Endodermal cell (in vitro differentiated cells): ENCODE measurements around the gene RFLNA. TPM values are rescaled to one million over a fixed set of nuclear protein-coding genes. Genes with fewer than 3 reads are reported as not detected.
A peak's percentile ranks its signal among the peaks of the same experiment; 100 is the strongest.

Source experiments
- DNase-seq: peaks from one replicate; pipeline ENCODE4 v3.0.0-alpha.2; 2017
- H3K27ac ChIP-seq: 2 replicates; pipeline ENCODE4 v1.5.1; 2013; ENCODE audit warnings: mild to moderate bottlenecking, low read depth, low read length, moderate library complexity
- H3K27me3 ChIP-seq: 2 replicates; pipeline ENCODE4 v1.6.1; 2013; ENCODE audit warnings: mild to moderate bottlenecking, low read length, moderate library complexity; ENCODE audit not compliant: insufficient read depth, control insufficient read depth, poor library complexity, severe bottlenecking
- H3K36me3 ChIP-seq: 2 replicates; pipeline ENCODE4 v1.7.0; 2013; ENCODE audit warnings: mild to moderate bottlenecking, low read length, moderate library complexity; ENCODE audit not compliant: control insufficient read depth, insufficient read depth
- H3K4me1 ChIP-seq: one replicate; pipeline ENCODE4 v1.7.0; 2013; ENCODE audit warnings: low read length; ENCODE audit not compliant: control insufficient read depth, insufficient read depth
- H3K4me3 ChIP-seq: 2 replicates; pipeline ENCODE4 v1.5.1; 2013; ENCODE audit warnings: mild to moderate bottlenecking, low read length, moderate library complexity
- H3K9ac ChIP-seq: 2 replicates; pipeline ENCODE4 v1.6.1; 2013; ENCODE audit warnings: mild to moderate bottlenecking, low read length, moderate library complexity; ENCODE audit not compliant: poor library complexity, severe bottlenecking; ENCODE audit errors: extremely low read depth
- H3K9me3 ChIP-seq: 2 replicates; pipeline ENCODE4 v1.6.1; 2013; ENCODE audit warnings: mild to moderate bottlenecking, low read length, moderate library complexity; ENCODE audit not compliant: control insufficient read depth
- H3K27ac Mint-ChIP-seq: 2 replicates; pipeline ENCODE4 v1.8.0; 2020; ENCODE audit warnings: mixed read lengths
- H3K27me3 Mint-ChIP-seq: 2 replicates; pipeline ENCODE4 v1.8.0; 2021; ENCODE audit warnings: mild to moderate bottlenecking, mixed read lengths; ENCODE audit not compliant: insufficient read depth
- H3K36me3 Mint-ChIP-seq: 2 replicates; pipeline ENCODE4 v1.8.0; 2020; ENCODE audit warnings: low read depth, mixed read lengths
- H3K4me1 Mint-ChIP-seq: 2 replicates; pipeline ENCODE4 v1.8.0; 2020; ENCODE audit warnings: mixed read lengths
- H3K4me3 Mint-ChIP-seq: 2 replicates; pipeline ENCODE4 v1.8.0; 2020; ENCODE audit warnings: mild to moderate bottlenecking, moderate library complexity, mixed read lengths
- H3K9me3 Mint-ChIP-seq: 2 replicates; pipeline ENCODE4 v1.8.0; 2020; ENCODE audit warnings: mild to moderate bottlenecking, mixed read lengths
- whole genome bisulfite sequencing, 2 experiments: methylation state at CpG; one replicate each; pipeline versions ENCODE4 v1.1.5 to v1.1.7; 2013; ENCODE audit warnings: missing lambda C conversion rate in 2 of 2, mixed read lengths in 1 of 2; ENCODE audit not compliant: insufficient coverage in 1 of 2, insufficient read length in 1 of 2; 5-methylcytosine and 5-hydroxymethylcytosine counted together
- total RNA-seq, 2 donors: library from RNA; stranded (reverse); fragmentation: NEBNext Ultra II Directional in 1 of 2; extraction: Animal tissue kit (Norgen Biotek cat#: 25700) in 1 of 2; gene quantifications; 2 replicates in 1 of 2; 3 replicates in 1 of 2; pipeline ENCODE4 v1.2.1, GENCODE V29; 2021
- TF ChIP-seq, protein P1 (sequence below): fragments of 200-600 bp; sonication (generic); conservative IDR thresholded peaks from 2 replicates; pipeline ENCODE4 v1.5.0; 2021; ENCODE audit warnings: antibody characterized with exemption, mild to moderate bottlenecking

The RFLNA gene
- total RNA-seq, 2 donors from 2014 or later: 1.2 to 2.0 TPM

DNA sequence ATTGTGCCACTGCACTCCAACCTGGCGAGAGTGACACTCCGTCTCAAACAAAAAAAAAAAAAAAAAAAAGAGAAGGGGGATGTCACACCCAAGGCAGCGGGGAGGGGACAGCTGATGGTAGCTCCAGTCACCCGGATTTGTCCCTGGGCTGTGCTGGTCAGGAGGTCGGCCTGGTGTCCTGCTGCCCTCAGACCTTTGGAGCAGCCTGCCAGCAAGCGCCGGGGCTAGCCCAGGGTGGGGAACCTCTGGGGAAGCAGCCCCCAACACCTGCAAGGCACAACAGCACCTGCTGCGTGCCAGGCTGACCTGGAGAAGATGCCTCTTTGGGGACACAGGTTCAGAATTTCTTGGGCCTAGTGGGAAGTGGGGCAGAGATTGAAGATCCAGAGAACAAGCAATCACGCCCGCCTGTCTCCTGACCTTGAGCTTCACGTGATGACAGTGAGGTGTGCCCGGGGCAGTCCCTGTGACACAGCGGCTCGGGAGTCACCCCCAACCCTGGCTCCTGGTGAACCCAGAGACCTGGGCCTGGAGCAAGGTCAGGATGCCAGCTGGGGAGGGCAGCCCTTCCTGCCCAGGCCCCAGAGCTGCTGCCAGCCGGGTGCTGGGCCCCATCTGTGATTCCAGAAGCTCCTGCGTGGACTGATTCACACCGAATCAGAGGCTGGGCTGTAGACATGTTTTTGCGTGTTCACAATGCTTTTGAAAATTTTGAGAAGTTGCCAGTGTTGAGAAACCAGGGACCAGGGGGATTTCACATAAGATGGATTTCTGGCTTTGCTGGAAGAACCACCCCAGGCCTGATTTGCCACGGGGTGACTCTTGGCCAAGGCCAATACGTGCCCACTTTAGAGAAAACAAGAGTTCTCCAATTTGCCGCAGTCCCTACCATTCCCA is 66.4 kb downstream of the RFLNA start:
- H3K9me3 Mint-ChIP-seq: no peaks in the 10 kb centered on the region
- H3K4me1 ChIP-seq: no peaks in the 10 kb centered on the region
- H3K36me3 Mint-ChIP-seq: peaks cover 34% of the 10 kb centered on the region
- H3K27ac Mint-ChIP-seq: peak overlapping the region; percentile 66
- no peaks in the 10 kb centered on the region for H3K27me3 ChIP-seq
- no peaks in the 10 kb centered on the region for H3K9me3 ChIP-seq
- WGBS, 2 experiments: 93 to 94% methylated on average over 13 to 21 of the region's 21 CpGs
- TF ChIP-seq, protein P1, sequence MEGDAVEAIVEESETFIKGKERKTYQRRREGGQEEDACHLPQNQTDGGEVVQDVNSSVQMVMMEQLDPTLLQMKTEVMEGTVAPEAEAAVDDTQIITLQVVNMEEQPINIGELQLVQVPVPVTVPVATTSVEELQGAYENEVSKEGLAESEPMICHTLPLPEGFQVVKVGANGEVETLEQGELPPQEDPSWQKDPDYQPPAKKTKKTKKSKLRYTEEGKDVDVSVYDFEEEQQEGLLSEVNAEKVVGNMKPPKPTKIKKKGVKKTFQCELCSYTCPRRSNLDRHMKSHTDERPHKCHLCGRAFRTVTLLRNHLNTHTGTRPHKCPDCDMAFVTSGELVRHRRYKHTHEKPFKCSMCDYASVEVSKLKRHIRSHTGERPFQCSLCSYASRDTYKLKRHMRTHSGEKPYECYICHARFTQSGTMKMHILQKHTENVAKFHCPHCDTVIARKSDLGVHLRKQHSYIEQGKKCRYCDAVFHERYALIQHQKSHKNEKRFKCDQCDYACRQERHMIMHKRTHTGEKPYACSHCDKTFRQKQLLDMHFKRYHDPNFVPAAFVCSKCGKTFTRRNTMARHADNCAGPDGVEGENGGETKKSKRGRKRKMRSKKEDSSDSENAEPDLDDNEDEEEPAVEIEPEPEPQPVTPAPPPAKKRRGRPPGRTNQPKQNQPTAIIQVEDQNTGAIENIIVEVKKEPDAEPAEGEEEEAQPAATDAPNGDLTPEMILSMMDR: no peak
- H3K36me3 ChIP-seq: peaks cover 20% of the 10 kb centered on the region
- no peak overlapping the region for H3K4me3 Mint-ChIP-seq
- H3K4me1 Mint-ChIP-seq: no peaks in the 10 kb centered on the region
- DNase-seq: no peak
- H3K9ac ChIP-seq: no peak overlapping the region
- H3K27me3 Mint-ChIP-seq: no peaks in the 10 kb centered on the region
- no peak overlapping the region for H3K27ac ChIP-seq
- H3K4me3 ChIP-seq: no peak overlapping the region

DNA sequence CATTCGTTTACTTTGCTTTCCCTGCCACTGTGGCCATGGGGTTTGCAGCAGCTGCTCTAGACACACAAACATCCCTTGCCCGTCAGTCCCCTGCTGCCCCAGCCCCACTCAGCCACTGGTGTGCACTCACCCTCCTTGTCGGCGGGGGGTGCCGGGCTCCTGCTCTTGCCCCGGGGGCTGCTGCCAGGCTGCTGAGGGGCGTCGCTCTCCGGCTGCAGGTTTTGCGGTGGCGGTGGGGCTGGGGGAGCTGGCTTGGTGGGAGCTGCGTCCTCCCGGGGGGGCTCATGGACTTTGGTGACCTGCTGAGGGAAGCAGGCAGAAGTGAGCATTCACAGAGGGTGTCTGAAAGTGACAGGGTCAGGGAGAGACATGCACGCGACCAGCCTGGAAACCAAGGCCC is 67.1 kb downstream of the RFLNA start:
- Histone ChIP-seq H3K9me3 (no peaks in the 10 kb centered on the region), H3K9ac (no peak overlapping the region), H3K27me3 (no peaks in the 10 kb centered on the region), H3K27ac (no peak overlapping the region), H3K36me3 (peaks cover 20% of the 10 kb centered on the region), H3K4me3 (no peak overlapping the region), H3K4me1 (no peaks in the 10 kb centered on the region)
- H3K4me1 Mint-ChIP-seq: no peaks in the 10 kb centered on the region
- H3K36me3 Mint-ChIP-seq: peaks cover 34% of the 10 kb centered on the region
- no peaks in the 10 kb centered on the region for H3K9me3 Mint-ChIP-seq
- TF ChIP-seq, protein P1: no peak
- H3K27ac Mint-ChIP-seq: no peak overlapping the region
- H3K4me3 Mint-ChIP-seq: no peak overlapping the region
- H3K27me3 Mint-ChIP-seq: no peaks in the 10 kb centered on the region
- 92 to 95% methylated on average over 7 to 15 of the region's 15 CpGs for WGBS, 2 experiments
- no peak for DNase-seq

- no peaks in the 10 kb centered on the region for H3K4me1 ChIP-seq
- WGBS, 2 experiments: 92 to 95% methylated on average over 11 to 23 of the region's 23 CpGs
- H3K9me3 ChIP-seq: no peaks in the 10 kb centered on the region
- no peaks in the 10 kb centered on the region for H3K4me1 Mint-ChIP-seq
- no peak for DNase-seq
- no peak overlapping the region for H3K9ac ChIP-seq
- TF ChIP-seq, protein P1: no peak
- no peaks in the 10 kb centered on the region for H3K27me3 ChIP-seq
- H3K36me3 Mint-ChIP-seq: peaks cover 23% of the 10 kb centered on the region
- H3K36me3 ChIP-seq: peaks cover 6% of the 10 kb centered on the region
- H3K9me3 Mint-ChIP-seq: no peaks in the 10 kb centered on the region
- no peak overlapping the region for H3K4me3 Mint-ChIP-seq
- no peak overlapping the region for H3K27ac ChIP-seq
- H3K27me3 Mint-ChIP-seq: no peaks in the 10 kb centered on the region
- H3K4me3 ChIP-seq: no peak overlapping the region
- no peak overlapping the region for H3K27ac Mint-ChIP-seq
Observed at GRCh38 chr12:124363353-124363965, 68.6 kb downstream of the RFLNA start.
